Breast epithelium (tissue), 3 donors: ENCODE measurements around the gene ARHGEF4.

Source experiments
- CTCF ChIP-seq, 3 donors: fragments of 450-650 bp; IDR thresholded peaks; one replicate each; pipeline ENCODE4 v1.5.1; 2016 to 2017; ENCODE audit warnings: antibody characterized with exemption in 3 of 3, mild to moderate bottlenecking in 3 of 3, moderate library complexity in 3 of 3
- POLR2A ChIP-seq: fragments of 450-650 bp; IDR thresholded peaks from one replicate; pipeline ENCODE4 v1.6.1; 2016; ENCODE audit warnings: antibody characterized with exemption, mild to moderate bottlenecking, moderate library complexity

GRCh38 chr2:130949954-130950353 is 113.2 kb downstream of the ARHGEF4 start:
- TF ChIP-seq CTCF (IDR thresholded peaks at IDR 0.05) (no peak), POLR2A (no peak)
